GM23338 (cell line): ENCODE measurements around the gene SLC45A3. TPM values are rescaled to one million over a fixed set of nuclear protein-coding genes. Genes with fewer than 3 reads are reported as not detected.

ENCODE experiments used
- ATAC-seq: fragments of 200-7000 bp; cut with Tn5 transposase; 3 replicates; pipeline ENCODE4 v1.9.1; 2020
- DNase-seq: peaks from one replicate; pipeline ENCODE4 v3.0.0-alpha.2; 2015; ENCODE audit warnings: low spot score
- H2AFZ ChIP-seq: fragments of 200-600 bp; sonication (generic); 2 replicates; pipeline ENCODE4 v1.8.0; 2016; ENCODE audit warnings: antibody characterized with exemption, mild to moderate bottlenecking, moderate library complexity
- H3F3A ChIP-seq: fragments of 200-600 bp; sonication (generic); replicated peaks from 2 replicates; pipeline ENCODE4 v1.8.0; 2017; ENCODE audit warnings: antibody characterized with exemption, mixed run types, low read depth
- H3K27ac ChIP-seq: fragments of 200-600 bp; sonication (generic); 2 replicates; pipeline ENCODE4 v1.6.1; 2016; ENCODE audit warnings: low read depth
- H3K27me3 ChIP-seq: fragments of 200-600 bp; sonication (generic); 2 replicates; pipeline ENCODE4 v1.8.0; 2016; ENCODE audit warnings: mild to moderate bottlenecking, mixed run types, moderate library complexity; ENCODE audit not compliant: insufficient read depth
- H3K36me3 ChIP-seq: fragments of 200-600 bp; sonication (generic); 2 replicates; pipeline ENCODE4 v1.8.0; 2016; ENCODE audit warnings: mild to moderate bottlenecking; ENCODE audit not compliant: insufficient read depth
- H3K4me1 ChIP-seq: fragments of 200-600 bp; sonication (generic); 2 replicates; pipeline ENCODE4 v1.8.0; 2016; ENCODE audit warnings: mild to moderate bottlenecking, moderate library complexity; ENCODE audit not compliant: insufficient read depth
- H3K4me2 ChIP-seq: fragments of 200-600 bp; sonication (generic); 2 replicates; pipeline ENCODE4 v1.7.1; 2017; ENCODE audit warnings: mixed run types
- H3K4me3 ChIP-seq: fragments of 200-600 bp; sonication (generic); 2 replicates; pipeline ENCODE4 v1.6.1; 2016; ENCODE audit warnings: mixed run types
- H3K79me2 ChIP-seq: fragments of 200-600 bp; sonication (generic); replicated peaks from 2 replicates; pipeline ENCODE4 v1.8.0; 2017; ENCODE audit warnings: mild to moderate bottlenecking; ENCODE audit not compliant: insufficient read depth
- H3K9me2 ChIP-seq: fragments of 200-600 bp; sonication (generic); 2 replicates; pipeline ENCODE4 v1.8.0; 2017; ENCODE audit not compliant: insufficient read depth
- H4K20me1 ChIP-seq: fragments of 200-600 bp; sonication (generic); replicated peaks from 2 replicates; pipeline ENCODE4 v1.8.0; 2017; ENCODE audit warnings: mild to moderate bottlenecking; ENCODE audit not compliant: insufficient read depth
- H3K27ac Mint-ChIP-seq: 2 replicates; pipeline ENCODE4 v1.8.0; 2020; ENCODE audit warnings: inconsistent platforms, mild to moderate bottlenecking, moderate library complexity, mixed read lengths
- H3K27me3 Mint-ChIP-seq: 3 replicates; pipeline ENCODE4 v1.8.0; 2022; ENCODE audit warnings: low read depth, mild to moderate bottlenecking, moderate library complexity, mixed read lengths, inconsistent platforms; ENCODE audit not compliant: insufficient read depth, poor library complexity
- H3K36me3 Mint-ChIP-seq: 3 replicates; pipeline ENCODE4 v1.8.0; 2021; ENCODE audit warnings: low read depth, mild to moderate bottlenecking, inconsistent platforms, moderate library complexity, mixed read lengths
- H3K4me1 Mint-ChIP-seq: 3 replicates; pipeline ENCODE4 v1.8.0; 2020; ENCODE audit warnings: mild to moderate bottlenecking, inconsistent platforms, mixed read lengths
- H3K4me3 Mint-ChIP-seq: 3 replicates; pipeline ENCODE4 v1.8.0; 2021; ENCODE audit warnings: moderate library complexity, mild to moderate bottlenecking, inconsistent platforms, mixed read lengths
- H3K9me3 Mint-ChIP-seq: 3 replicates; pipeline ENCODE4 v1.8.0; 2020; ENCODE audit warnings: moderate library complexity, mild to moderate bottlenecking, inconsistent platforms, mixed read lengths
- CREB1 ChIP-seq: fragments of 250-450 bp; sonication (Bioruptor Pico); IDR thresholded peaks from 2 replicates; pipeline ENCODE4 v1.5.0; 2020; ENCODE audit warnings: low read depth, mild to moderate bottlenecking, moderate library complexity
- EZH2 ChIP-seq: fragments of 200-600 bp; sonication (generic); IDR thresholded peaks from one replicate; pipeline ENCODE4 v1.8.0; 2017; ENCODE audit warnings: antibody characterized with exemption, mild to moderate bottlenecking, low read depth; ENCODE audit not compliant: unreplicated experiment
- EZH2phosphoT487 ChIP-seq: fragments of 200-600 bp; sonication (generic); IDR thresholded peaks from one replicate; pipeline ENCODE4 v1.8.1; 2018; ENCODE audit warnings: antibody characterized with exemption; ENCODE audit not compliant: unreplicated experiment
- JUNB ChIP-seq: IDR thresholded peaks from one replicate; pipeline ENCODE4 v1.6.1; 2016; ENCODE audit warnings: antibody characterized with exemption; ENCODE audit not compliant: unreplicated experiment
- POLR2AphosphoS5 ChIP-seq: IDR thresholded peaks from 2 replicates; pipeline ENCODE4 v1.6.1; 2016; ENCODE audit warnings: antibody characterized with exemption, low read depth
- STAT1 ChIP-seq: IDR thresholded peaks from one replicate; pipeline ENCODE4 v1.6.1; 2016; ENCODE audit warnings: antibody characterized with exemption; ENCODE audit not compliant: unreplicated experiment
- ZNF114 ChIP-seq: fragments of 250-450 bp; sonication (Bioruptor Pico); IDR thresholded peaks from 2 replicates; pipeline ENCODE4 v1.5.0; 2020; ENCODE audit warnings: mild to moderate bottlenecking, moderate library complexity
- ZNF331 ChIP-seq: fragments of 250-450 bp; sonication (Bioruptor Pico); IDR thresholded peaks from 2 replicates; pipeline ENCODE4 v1.5.0; 2020; ENCODE audit warnings: low read depth, mild to moderate bottlenecking, moderate library complexity
- polyA plus RNA-seq: library from polyadenylated mRNA; unstranded; fragments of >200 nt; fragmentation: Nextera tagmentation; extraction: Ambion mirVana; gene quantifications from 2 replicates; pipeline ENCODE4 v1.2.1, GENCODE V29; 2016
- total RNA-seq: library from RNA; depleted of rRNA; stranded (reverse); fragments of >200 nt; shearing (Covaris generic); gene quantifications from 2 replicates; pipeline ENCODE4 v1.2.3, GENCODE V29; 2014
- TF ChIP-seq, protein P1 (sequence below), 2 experiments: fragments of 200-600 bp in 1 of 2; sonication (generic) in 1 of 2; conservative IDR thresholded peaks; 2 replicates each; pipeline versions ENCODE4 v1.5.1 to v1.6.1; 2016 to 2017; ENCODE audit warnings: antibody characterized with exemption in 2 of 2, low read depth in 2 of 2, mild to moderate bottlenecking in 2 of 2, moderate library complexity in 1 of 2
- TF ChIP-seq, protein P2 (sequence below): fragments of 250-450 bp; sonication (Bioruptor Pico); IDR thresholded peaks from 2 replicates; pipeline ENCODE4 v1.5.0; 2020; ENCODE audit warnings: mild to moderate bottlenecking, moderate library complexity

SLC45A3 gene
- total and polyA plus RNA-seq, 2 experiments from 2014 or later: 4.7 to 16.0 TPM

DNA sequence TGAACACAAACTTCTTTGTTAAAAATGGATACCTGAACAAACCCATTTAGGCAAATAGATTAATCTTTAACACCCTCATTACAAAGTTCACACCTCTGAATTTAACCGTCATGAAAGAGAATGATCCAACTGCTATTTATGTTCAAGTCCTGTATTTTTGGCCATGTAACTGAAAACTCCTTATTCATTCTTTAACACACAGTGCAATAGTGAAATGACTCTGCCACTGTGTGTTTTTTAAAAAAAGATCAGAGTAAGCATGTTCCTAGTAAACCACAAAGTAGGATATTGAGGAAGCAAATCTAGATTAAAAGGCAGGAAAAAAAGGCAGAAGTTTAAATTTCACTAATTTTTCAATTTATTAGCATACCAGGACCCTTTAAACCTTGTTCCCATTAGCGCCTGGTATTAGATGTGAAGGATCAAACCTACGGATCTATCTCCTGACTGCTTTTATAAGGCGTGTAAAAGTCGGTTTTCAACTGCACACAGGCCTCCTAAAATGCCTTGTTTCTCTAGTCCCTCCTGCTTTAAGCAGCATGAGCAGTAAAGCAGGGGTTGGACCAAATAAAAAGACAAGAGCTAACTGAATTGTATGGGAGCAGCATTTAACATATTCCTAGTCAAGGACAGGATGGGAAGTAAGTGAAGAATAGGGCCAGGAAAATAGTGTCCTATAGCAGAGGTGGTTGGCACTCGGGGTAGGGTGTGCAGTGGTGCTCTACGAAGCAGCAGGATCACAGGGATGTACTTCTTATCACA lies 36.2 kb upstream of the SLC45A3 start:
- H3K36me3 Mint-ChIP-seq: peaks cover 62% of the 10 kb centered on the region

More for the DNA sequence above, 36.2 kb upstream of the SLC45A3 start:
- ATAC-seq (no peak), DNase-seq (no peak)
- Histone ChIP-seq H2AFZ (no peak overlapping the region), H3K9me2 (no peaks in the 10 kb centered on the region), H3K4me2 (no peak overlapping the region), H3F3A (peaks cover 24% of the 10 kb centered on the region), H3K4me1 (peaks cover 52% of the 10 kb centered on the region), H3K79me2 (no peaks in the 10 kb centered on the region), H4K20me1 (peaks cover 4% of the 10 kb centered on the region), H3K27me3 (no peaks in the 10 kb centered on the region), H3K27ac (0 out of 2 replicates have a peak overlapping the region, but pooled peaks have one; percentile 12), H3K4me3 (no peak overlapping the region), H3K36me3 (peaks cover 44% of the 10 kb centered on the region)
- no peak for TF ChIP-seq POLR2AphosphoS5
- no peak for TF ChIP-seq EZH2phosphoT487
- TF ChIP-seq, protein P1, sequence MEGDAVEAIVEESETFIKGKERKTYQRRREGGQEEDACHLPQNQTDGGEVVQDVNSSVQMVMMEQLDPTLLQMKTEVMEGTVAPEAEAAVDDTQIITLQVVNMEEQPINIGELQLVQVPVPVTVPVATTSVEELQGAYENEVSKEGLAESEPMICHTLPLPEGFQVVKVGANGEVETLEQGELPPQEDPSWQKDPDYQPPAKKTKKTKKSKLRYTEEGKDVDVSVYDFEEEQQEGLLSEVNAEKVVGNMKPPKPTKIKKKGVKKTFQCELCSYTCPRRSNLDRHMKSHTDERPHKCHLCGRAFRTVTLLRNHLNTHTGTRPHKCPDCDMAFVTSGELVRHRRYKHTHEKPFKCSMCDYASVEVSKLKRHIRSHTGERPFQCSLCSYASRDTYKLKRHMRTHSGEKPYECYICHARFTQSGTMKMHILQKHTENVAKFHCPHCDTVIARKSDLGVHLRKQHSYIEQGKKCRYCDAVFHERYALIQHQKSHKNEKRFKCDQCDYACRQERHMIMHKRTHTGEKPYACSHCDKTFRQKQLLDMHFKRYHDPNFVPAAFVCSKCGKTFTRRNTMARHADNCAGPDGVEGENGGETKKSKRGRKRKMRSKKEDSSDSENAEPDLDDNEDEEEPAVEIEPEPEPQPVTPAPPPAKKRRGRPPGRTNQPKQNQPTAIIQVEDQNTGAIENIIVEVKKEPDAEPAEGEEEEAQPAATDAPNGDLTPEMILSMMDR (conservative IDR thresholded peaks at IDR 0.05; ENCODE audit: low read depth in 2 of 2): no peak
- no peak for TF ChIP-seq CREB1
- TF ChIP-seq STAT1: no peak
- TF ChIP-seq ZNF331 (CRISPR knock-in tag): no peak
- no peak for TF ChIP-seq ZNF114 (CRISPR knock-in tag)
- no peak for TF ChIP-seq EZH2
- no peak for TF ChIP-seq JUNB
- TF ChIP-seq, protein P2, sequence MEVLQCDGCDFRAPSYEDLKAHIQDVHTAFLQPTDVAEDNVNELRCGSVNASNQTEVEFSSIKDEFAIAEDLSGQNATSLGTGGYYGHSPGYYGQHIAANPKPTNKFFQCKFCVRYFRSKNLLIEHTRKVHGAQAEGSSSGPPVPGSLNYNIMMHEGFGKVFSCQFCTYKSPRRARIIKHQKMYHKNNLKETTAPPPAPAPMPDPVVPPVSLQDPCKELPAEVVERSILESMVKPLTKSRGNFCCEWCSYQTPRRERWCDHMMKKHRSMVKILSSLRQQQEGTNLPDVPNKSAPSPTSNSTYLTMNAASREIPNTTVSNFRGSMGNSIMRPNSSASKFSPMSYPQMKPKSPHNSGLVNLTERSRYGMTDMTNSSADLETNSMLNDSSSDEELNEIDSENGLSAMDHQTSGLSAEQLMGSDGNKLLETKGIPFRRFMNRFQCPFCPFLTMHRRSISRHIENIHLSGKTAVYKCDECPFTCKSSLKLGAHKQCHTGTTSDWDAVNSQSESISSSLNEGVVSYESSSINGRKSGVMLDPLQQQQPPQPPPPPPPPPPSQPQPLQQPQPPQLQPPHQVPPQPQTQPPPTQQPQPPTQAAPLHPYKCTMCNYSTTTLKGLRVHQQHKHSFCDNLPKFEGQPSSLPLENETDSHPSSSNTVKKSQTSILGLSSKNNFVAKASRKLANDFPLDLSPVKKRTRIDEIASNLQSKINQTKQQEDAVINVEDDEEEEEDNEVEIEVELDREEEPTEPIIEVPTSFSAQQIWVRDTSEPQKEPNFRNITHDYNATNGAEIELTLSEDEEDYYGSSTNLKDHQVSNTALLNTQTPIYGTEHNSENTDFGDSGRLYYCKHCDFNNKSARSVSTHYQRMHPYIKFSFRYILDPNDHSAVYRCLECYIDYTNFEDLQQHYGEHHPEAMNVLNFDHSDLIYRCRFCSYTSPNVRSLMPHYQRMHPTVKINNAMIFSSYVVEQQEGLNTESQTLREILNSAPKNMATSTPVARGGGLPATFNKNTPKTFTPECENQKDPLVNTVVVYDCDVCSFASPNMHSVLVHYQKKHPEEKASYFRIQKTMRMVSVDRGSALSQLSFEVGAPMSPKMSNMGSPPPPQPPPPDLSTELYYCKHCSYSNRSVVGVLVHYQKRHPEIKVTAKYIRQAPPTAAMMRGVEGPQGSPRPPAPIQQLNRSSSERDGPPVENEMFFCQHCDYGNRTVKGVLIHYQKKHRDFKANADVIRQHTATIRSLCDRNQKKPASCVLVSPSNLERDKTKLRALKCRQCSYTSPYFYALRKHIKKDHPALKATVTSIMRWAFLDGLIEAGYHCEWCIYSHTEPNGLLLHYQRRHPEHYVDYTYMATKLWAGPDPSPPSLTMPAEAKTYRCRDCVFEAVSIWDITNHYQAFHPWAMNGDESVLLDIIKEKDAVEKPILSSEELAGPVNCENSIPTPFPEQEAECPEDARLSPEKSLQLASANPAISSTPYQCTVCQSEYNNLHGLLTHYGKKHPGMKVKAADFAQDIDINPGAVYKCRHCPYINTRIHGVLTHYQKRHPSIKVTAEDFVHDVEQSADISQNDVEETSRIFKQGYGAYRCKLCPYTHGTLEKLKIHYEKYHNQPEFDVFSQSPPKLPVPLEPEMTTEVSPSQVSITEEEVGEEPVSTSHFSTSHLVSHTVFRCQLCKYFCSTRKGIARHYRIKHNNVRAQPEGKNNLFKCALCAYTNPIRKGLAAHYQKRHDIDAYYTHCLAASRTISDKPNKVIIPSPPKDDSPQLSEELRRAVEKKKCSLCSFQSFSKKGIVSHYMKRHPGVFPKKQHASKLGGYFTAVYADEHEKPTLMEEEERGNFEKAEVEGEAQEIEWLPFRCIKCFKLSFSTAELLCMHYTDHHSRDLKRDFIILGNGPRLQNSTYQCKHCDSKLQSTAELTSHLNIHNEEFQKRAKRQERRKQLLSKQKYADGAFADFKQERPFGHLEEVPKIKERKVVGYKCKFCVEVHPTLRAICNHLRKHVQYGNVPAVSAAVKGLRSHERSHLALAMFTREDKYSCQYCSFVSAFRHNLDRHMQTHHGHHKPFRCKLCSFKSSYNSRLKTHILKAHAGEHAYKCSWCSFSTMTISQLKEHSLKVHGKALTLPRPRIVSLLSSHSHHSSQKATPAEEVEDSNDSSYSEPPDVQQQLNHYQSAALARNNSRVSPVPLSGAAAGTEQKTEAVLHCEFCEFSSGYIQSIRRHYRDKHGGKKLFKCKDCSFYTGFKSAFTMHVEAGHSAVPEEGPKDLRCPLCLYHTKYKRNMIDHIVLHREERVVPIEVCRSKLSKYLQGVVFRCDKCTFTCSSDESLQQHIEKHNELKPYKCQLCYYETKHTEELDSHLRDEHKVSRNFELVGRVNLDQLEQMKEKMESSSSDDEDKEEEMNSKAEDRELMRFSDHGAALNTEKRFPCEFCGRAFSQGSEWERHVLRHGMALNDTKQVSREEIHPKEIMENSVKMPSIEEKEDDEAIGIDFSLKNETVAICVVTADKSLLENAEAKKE (CRISPR knock-in tag): no peak
- Mint-ChIP-seq H3K27ac (no peak overlapping the region; the same call in 1 of the 2 replicates), H3K4me3 (no peak overlapping the region), H3K27me3 (peaks cover 3% of the 10 kb centered on the region), H3K4me1 (peaks cover 33% of the 10 kb centered on the region), H3K9me3 (no peaks in the 10 kb centered on the region)
